K562 (cell line): Measurements from ENCODE around the gene TSPAN14. TPM values are rescaled to one million over a fixed set of nuclear protein-coding genes. Genes with fewer than 3 reads are reported as not detected.

Experiments
- ATAC-seq: fragments of 200-7000 bp; cut with Tn5 transposase; 3 replicates; pipeline ENCODE4 v1.9.1; 2020; ENCODE audit warnings: moderate library complexity
- BruUV-seq: library from RNA; stranded (reverse); fragments of 400-500 nt; replicated peaks from 2 replicates; lab custom pipeline; 2021; lab: Mats Ljungman, UMichigan
- CTCF ChIA-PET: fragments of 300-600 bp; formaldehyde crosslinking; extraction: SDS; loops from one replicate; lab custom pipeline; 2021; ENCODE audit warnings: low intra/inter-chr PET ratio; lab: Yijun Ruan, JAX
- POLR2A ChIA-PET: fragments of 300-600, 350-650 bp; sonication (Branson Sonifier 250); formaldehyde crosslinking; extraction: SDS; loops from one replicate; lab custom pipeline; 2021; ENCODE audit warnings: antibody characterized with exemption, inconsistent platforms; lab: Yijun Ruan, JAX
- DNase-seq, 4 experiments: peaks; one replicate each; pipeline versions ENCODE4 v3.0.0 to v3.0.0-alpha.2; 2011 to 2018; ENCODE audit warnings: low spot score in 3 of 4, mixed read lengths in 3 of 4; ENCODE audit errors: extremely low read depth in 1 of 4
- FAIRE-seq: peaks from 2 replicates; lab custom pipeline; 2011; peaks lifted over from hg19 to GRCh38; lab: Jason Lieb, UNC
- H2AFZ ChIP-seq: 2 replicates; pipeline ENCODE4 v1.6.0; 2011; ENCODE audit warnings: low read depth, low read length, control low read depth, inconsistent platforms
- H3K27ac ChIP-seq: fragments of 200-600 bp; 3 replicates; pipeline ENCODE4 v1.8.0; 2011; ENCODE audit warnings: low read depth, mild to moderate bottlenecking, control low read depth, inconsistent platforms, low read length, moderate library complexity, mixed read lengths; ENCODE audit errors: extremely low read depth
- H3K27me3 ChIP-seq, 2 experiments: fragments of 300-600 bp in 1 of 2; 2 replicates in 1 of 2; 3 replicates in 1 of 2; pipeline versions ENCODE4 v1.6.0 to v1.8.0; 2011; ENCODE audit warnings: inconsistent platforms in 2 of 2, low read length in 2 of 2, mild to moderate bottlenecking in 1 of 2, mixed read lengths in 1 of 2, moderate library complexity in 1 of 2; ENCODE audit not compliant: control insufficient read depth in 2 of 2, insufficient read depth in 2 of 2
- H3K36me3 ChIP-seq: fragments of 300-600 bp; 3 replicates; pipeline ENCODE4 v1.8.0; 2011; ENCODE audit warnings: mild to moderate bottlenecking, low read length, inconsistent platforms; ENCODE audit not compliant: control insufficient read depth, insufficient read depth
- H3K4me1 ChIP-seq, 2 experiments: fragments of 200-600 bp in 1 of 2; replicated peaks in 1 of 2; 2 replicates in 1 of 2; 3 replicates in 1 of 2; pipeline versions ENCODE4 v1.5.1 to v1.8.0; 2011; ENCODE audit warnings: inconsistent platforms in 2 of 2, low read length in 2 of 2, mild to moderate bottlenecking in 1 of 2, mixed read lengths in 1 of 2, moderate library complexity in 1 of 2; ENCODE audit not compliant: control insufficient read depth in 2 of 2, insufficient read depth in 2 of 2
- H3K4me2 ChIP-seq: 2 replicates; pipeline ENCODE4 v1.6.1; 2011; ENCODE audit warnings: low read length, control low read depth, inconsistent platforms, mixed read lengths; ENCODE audit not compliant: insufficient read depth
- H3K4me3 ChIP-seq: fragments of 200-600 bp; sonication (generic), shearing (Covaris generic); 2 replicates; pipeline ENCODE4 v1.5.1; 2016; ENCODE audit warnings: control low read depth, inconsistent platforms
- H3K79me2 ChIP-seq: fragments of 200-600 bp; 3 replicates; pipeline ENCODE4 v1.8.0; 2011; ENCODE audit warnings: low read length, inconsistent platforms; ENCODE audit not compliant: control insufficient read depth, insufficient read depth
- H3K9ac ChIP-seq, 2 experiments: 2 replicates each; pipeline versions ENCODE4 v1.6.0 to v1.6.1; 2011; ENCODE audit warnings: low read depth in 2 of 2, low read length in 2 of 2, control low read depth in 1 of 2, inconsistent platforms in 1 of 2, mild to moderate bottlenecking in 1 of 2, mixed read lengths in 1 of 2; ENCODE audit not compliant: insufficient read depth in 1 of 2
- H3K9me1 ChIP-seq: one replicate; pipeline ENCODE4 v1.6.0; 2011; ENCODE audit warnings: inconsistent platforms, mild to moderate bottlenecking, low read length, moderate library complexity; ENCODE audit not compliant: control insufficient read depth, insufficient read depth
- H3K9me3 ChIP-seq: replicated peaks from 2 replicates; pipeline ENCODE4 v1.5.1; 2011; ENCODE audit warnings: low read depth, low read length, inconsistent platforms; ENCODE audit not compliant: control insufficient read depth, insufficient read depth
- H4K20me1 ChIP-seq: replicated peaks from 2 replicates; pipeline ENCODE4 v1.6.1; 2011; ENCODE audit warnings: low read length, inconsistent platforms, mixed read lengths; ENCODE audit not compliant: control insufficient read depth, insufficient read depth
- ELF1 ChIP-seq: fragments of 200-800 bp; sonication (Bioruptor generic); IDR thresholded peaks from 2 replicates; pipeline ENCODE4 v1.6.1; 2016; ENCODE audit warnings: missing genetic modification characterization, missing compliant biosample characterization
- FOSL1 ChIP-seq: fragments of 200-800 bp; sonication (Bioruptor generic); conservative IDR thresholded peaks from 2 replicates; pipeline ENCODE4 v1.6.1; 2016; ENCODE audit warnings: missing genetic modification characterization, missing compliant biosample characterization
- GATA2 ChIP-seq: sonication (generic); formaldehyde crosslinking; IDR thresholded peaks from 2 replicates; pipeline ENCODE4 v1.4.0; 2020; ENCODE audit warnings: mild to moderate bottlenecking, missing genetic modification reagents
- GTF2A2 ChIP-seq: IDR thresholded peaks from 2 replicates; pipeline ENCODE4 v1.6.1; 2016; ENCODE audit warnings: mild to moderate bottlenecking, missing genetic modification characterization, missing compliant biosample characterization
- HOXB6 ChIP-seq: fragments of 250-450 bp; sonication (Bioruptor Pico); IDR thresholded peaks from 2 replicates; pipeline ENCODE4 v1.5.1; 2022; ENCODE audit warnings: mild to moderate bottlenecking, borderline replicate concordance
- KLF1 ChIP-seq: fragments of 450-650 bp; IDR thresholded peaks from 2 replicates; pipeline ENCODE4 v1.6.1; 2016; ENCODE audit warnings: missing genetic modification characterization, missing compliant biosample characterization
- MCM2 ChIP-seq: fragments of 450-650 bp; IDR thresholded peaks from 2 replicates; pipeline ENCODE4 v1.6.1; 2017; ENCODE audit warnings: low read depth, mild to moderate bottlenecking
- MTA3 ChIP-seq: fragments of 450-650 bp; formaldehyde crosslinking; IDR thresholded peaks from 2 replicates; pipeline ENCODE4 v1.6.1; 2017; ENCODE audit warnings: mild to moderate bottlenecking, borderline replicate concordance
- MYBL2 ChIP-seq, 2 experiments: fragments of 450-650 bp in 1 of 2; sonication (generic) in 1 of 2; formaldehyde crosslinking in 1 of 2; IDR thresholded peaks; 2 replicates each; pipeline versions ENCODE4 v1.6.1 to v1.8.1; 2017 to 2022; ENCODE audit warnings: borderline replicate concordance in 1 of 2, inconsistent platforms in 1 of 2, low read depth in 1 of 2, mild to moderate bottlenecking in 1 of 2, missing genetic modification reagents in 1 of 2, moderate library complexity in 1 of 2
- NCOA6 ChIP-seq: fragments of 450-650 bp; IDR thresholded peaks from 2 replicates; pipeline ENCODE4 v1.6.1; 2017; ENCODE audit warnings: mild to moderate bottlenecking
- RBM34 ChIP-seq: fragments of 200-400 bp; formaldehyde crosslinking; IDR thresholded peaks from 2 replicates; pipeline ENCODE4 v1.6.1; 2018; ENCODE audit warnings: low read length, borderline replicate concordance; ENCODE audit not compliant: insufficient read depth
- RNF2 ChIP-seq: sonication (generic); IDR thresholded peaks from 2 replicates; pipeline ENCODE4 v1.6.1; 2016
- SNIP1 ChIP-seq: fragments of 450-650 bp; IDR thresholded peaks from 2 replicates; pipeline ENCODE4 v1.7.1; 2017; ENCODE audit warnings: low read depth, mild to moderate bottlenecking
- THRA ChIP-seq: fragments of 450-650 bp; IDR thresholded peaks from 2 replicates; pipeline ENCODE4 v1.6.1; 2017; ENCODE audit warnings: mild to moderate bottlenecking, moderate library complexity
- ZNF280B ChIP-seq: fragments of 250-450 bp; sonication (Bioruptor Pico); IDR thresholded peaks from 2 replicates; pipeline ENCODE4 v1.5.1; 2021; ENCODE audit warnings: mild to moderate bottlenecking
- WGBS: fragments of 100-300 bp; shearing (Covaris generic); methylation state at CpG from one replicate; pipeline ENCODE4 v1.1.6; 2016; ENCODE audit warnings: low coverage, mixed read lengths; ENCODE audit not compliant: insufficient coverage; ENCODE audit errors: missing lambda C conversion rate; 5-methylcytosine and 5-hydroxymethylcytosine counted together
- in situ Hi-C: fragments of 300-500 bp; cut with MboI; formaldehyde crosslinking; loops from 4 replicates; pipeline ENCODE4 v1.15.0; 2018; ENCODE audit warnings: inconsistent platforms, mixed read lengths
- intact Hi-C: fragments of 100-400 bp; cut with micrococcal nuclease; formaldehyde crosslinking; loops from 2 replicates; pipeline ENCODE4 v1.14.2; 2022
- polyA plus RNA-seq, 8 experiments: library from polyadenylated mRNA; depleted of rRNA in 4 of 8; stranded (reverse) in 5 of 8; unstranded in 3 of 8; fragments of >200 nt; fragmentation: Nextera tagmentation in 2 of 8; fragmentation: Illumina TruSeq in 1 of 8; extraction: Ambion mirVana in 2 of 8; extraction: Trizol in 1 of 8; gene quantifications; 2 replicates each; pipeline versions ENCODE4 v1.2.1 to v1.2.3, GENCODE V29; 2011 to 2014; ENCODE audit warnings: inconsistent platforms in 1 of 8, missing spikeins in 1 of 8
- total RNA-seq, 7 experiments: library from RNA; depleted of rRNA in 6 of 7; stranded (reverse); fragments of >200 nt in 6 of 7; fragmentation: Illumina TruSeq in 2 of 7; extraction: Trizol in 2 of 7; gene quantifications; 2 replicates each; pipeline versions ENCODE4 v1.2.1 to v1.2.3, GENCODE V29; 2011 to 2021; ENCODE audit warnings: low replicate concordance in 1 of 7
- TF ChIP-seq, protein P1 (sequence below): sonication (generic); formaldehyde crosslinking; IDR thresholded peaks from 2 replicates; pipeline ENCODE4 v1.8.0; 2022; ENCODE audit warnings: mild to moderate bottlenecking, missing genetic modification reagents

TSPAN14 gene
- total and polyA plus RNA-seq, 9 of the 15 experiments (the other 6 are each of a cell fraction or from before 2014, with no cell fraction given) = 5.8 to 92.9 (median 23.3) TPM

GRCh38 chr10:80442879-80443278 lies 11.2 kb upstream of the TSPAN14 start:
- H3K9me3 ChIP-seq = no peaks in the 10 kb centered on the region
- H3K27ac ChIP-seq = no peak overlapping the region
- peaks cover 11 to 15% of the 10 kb centered on the region in 2 experiments; a peak in 4 of 5 replicates for H3K4me1 ChIP-seq
- H3K9ac ChIP-seq = peak overlapping the region in 1 of 2 experiments; percentile 5; a peak in 1 of 4 replicates
- H3K4me3 ChIP-seq = no peak overlapping the region
- in situ Hi-C loops (loop anchor here (5.0 kb wide), 1 partner anchor 61 kb away; no protein-coding TSS in a partner anchor), intact Hi-C loops (loop anchor here (5.0 kb wide), 4 partner anchors 154 to 479 kb away; no protein-coding TSS in a partner anchor)
- DNase-seq (no peak), ATAC-seq (no peak), FAIRE-seq (no peak)
- WGBS = 10% methylated on average over 3 of the region's 3 CpGs
- CTCF ChIA-PET = interaction anchor here (0.9 to 6.0 kb wide), 3 partner anchors 60 to 299 kb away, joined by 3 to 79 read pairs (median 16); no protein-coding TSS in a partner anchor
- no peak overlapping the region for H3K4me2 ChIP-seq
- H3K9me1 ChIP-seq = no peaks in the 10 kb centered on the region
- peak overlapping the region; percentile 40; the same call in 1 of the 2 replicates for H2AFZ ChIP-seq
- POLR2A ChIA-PET = interaction anchor here (0.6 to 1.3 kb wide), 4 partner anchors 16 to 135 kb away, joined by 3 read pairs; no protein-coding TSS in a partner anchor
- H4K20me1 ChIP-seq = no peaks in the 10 kb centered on the region
- no TSS peak for BruUV-seq
- H3K79me2 ChIP-seq = no peaks in the 10 kb centered on the region
- no peaks in the 10 kb centered on the region for H3K36me3 ChIP-seq
- H3K27me3 ChIP-seq = peaks cover 5 to 11% of the 10 kb centered on the region in 2 experiments; a peak in 2 of 5 replicates
- TF ChIP-seq HOXB6 (no peak), THRA (no peak), MYBL2 (IDR thresholded peaks at IDR 0.05; ENCODE audit: low read depth) (no peak), MYBL2 (CRISPR knock-in tag; IDR thresholded peaks at IDR 0.05; ENCODE audit: borderline replicate concordance) (no peak), FOSL1 (tag) (peak; percentile 75), NCOA6 (no peak), KLF1 (tag) (no peak), MCM2 (no peak), ELF1 (tag) (0 out of 2 replicates have a peak, but pooled peaks have one; percentile 19), GATA2 (peak; percentile 17; the same call in 1 of the 2 replicates), GTF2A2 (tag) (no peak), ZNF280B (no peak), RNF2 (no peak), SNIP1 (no peak), MTA3 (no peak), RBM34 (no peak)
- TF ChIP-seq, protein P1, sequence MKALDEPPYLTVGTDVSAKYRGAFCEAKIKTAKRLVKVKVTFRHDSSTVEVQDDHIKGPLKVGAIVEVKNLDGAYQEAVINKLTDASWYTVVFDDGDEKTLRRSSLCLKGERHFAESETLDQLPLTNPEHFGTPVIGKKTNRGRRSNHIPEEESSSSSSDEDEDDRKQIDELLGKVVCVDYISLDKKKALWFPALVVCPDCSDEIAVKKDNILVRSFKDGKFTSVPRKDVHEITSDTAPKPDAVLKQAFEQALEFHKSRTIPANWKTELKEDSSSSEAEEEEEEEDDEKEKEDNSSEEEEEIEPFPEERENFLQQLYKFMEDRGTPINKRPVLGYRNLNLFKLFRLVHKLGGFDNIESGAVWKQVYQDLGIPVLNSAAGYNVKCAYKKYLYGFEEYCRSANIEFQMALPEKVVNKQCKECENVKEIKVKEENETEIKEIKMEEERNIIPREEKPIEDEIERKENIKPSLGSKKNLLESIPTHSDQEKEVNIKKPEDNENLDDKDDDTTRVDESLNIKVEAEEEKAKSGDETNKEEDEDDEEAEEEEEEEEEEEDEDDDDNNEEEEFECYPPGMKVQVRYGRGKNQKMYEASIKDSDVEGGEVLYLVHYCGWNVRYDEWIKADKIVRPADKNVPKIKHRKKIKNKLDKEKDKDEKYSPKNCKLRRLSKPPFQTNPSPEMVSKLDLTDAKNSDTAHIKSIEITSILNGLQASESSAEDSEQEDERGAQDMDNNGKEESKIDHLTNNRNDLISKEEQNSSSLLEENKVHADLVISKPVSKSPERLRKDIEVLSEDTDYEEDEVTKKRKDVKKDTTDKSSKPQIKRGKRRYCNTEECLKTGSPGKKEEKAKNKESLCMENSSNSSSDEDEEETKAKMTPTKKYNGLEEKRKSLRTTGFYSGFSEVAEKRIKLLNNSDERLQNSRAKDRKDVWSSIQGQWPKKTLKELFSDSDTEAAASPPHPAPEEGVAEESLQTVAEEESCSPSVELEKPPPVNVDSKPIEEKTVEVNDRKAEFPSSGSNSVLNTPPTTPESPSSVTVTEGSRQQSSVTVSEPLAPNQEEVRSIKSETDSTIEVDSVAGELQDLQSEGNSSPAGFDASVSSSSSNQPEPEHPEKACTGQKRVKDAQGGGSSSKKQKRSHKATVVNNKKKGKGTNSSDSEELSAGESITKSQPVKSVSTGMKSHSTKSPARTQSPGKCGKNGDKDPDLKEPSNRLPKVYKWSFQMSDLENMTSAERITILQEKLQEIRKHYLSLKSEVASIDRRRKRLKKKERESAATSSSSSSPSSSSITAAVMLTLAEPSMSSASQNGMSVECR = no peak
